HFFc6 (cell line): ENCODE results near the gene CTDNEP1. TPM values are rescaled to one million over a fixed set of nuclear protein-coding genes. Genes with fewer than 3 reads are reported as not detected.

Experiments used
- DNase-seq: peaks from one replicate; pipeline ENCODE4 v3.0.0-alpha.2; 2018
- H3K27ac Mint-ChIP-seq: 2 replicates; pipeline ENCODE4 v1.8.0; 2020; ENCODE audit warnings: mild to moderate bottlenecking, mixed read lengths
- H3K27me3 Mint-ChIP-seq: 2 replicates; pipeline ENCODE4 v1.8.0; 2021; ENCODE audit warnings: mild to moderate bottlenecking, moderate library complexity, mixed read lengths; ENCODE audit not compliant: insufficient read depth
- H3K36me3 Mint-ChIP-seq: 2 replicates; pipeline ENCODE4 v1.8.0; 2021; ENCODE audit warnings: low read depth, mixed read lengths
- H3K4me1 Mint-ChIP-seq: 2 replicates; pipeline ENCODE4 v1.8.0; 2020; ENCODE audit warnings: low read depth, mixed read lengths
- H3K4me3 Mint-ChIP-seq: 2 replicates; pipeline ENCODE4 v1.8.0; 2020; ENCODE audit warnings: mild to moderate bottlenecking, moderate library complexity, mixed read lengths
- H3K9me3 Mint-ChIP-seq: 2 replicates; pipeline ENCODE4 v1.8.0; 2020; ENCODE audit warnings: mild to moderate bottlenecking, mixed read lengths
- CTCF ChIP-seq: fragments of 200-600 bp; sonication (generic); IDR thresholded peaks from 2 replicates; pipeline ENCODE4 v1.5.0; 2021; ENCODE audit warnings: antibody characterized with exemption, mild to moderate bottlenecking
- total RNA-seq, 6 experiments: library from RNA; stranded (reverse); fragmentation: NEBNext Ultra II Directional; extraction: Animal tissue kit (Norgen Biotek cat#: 25700); gene quantifications; 2 replicates in 1 of 6; 3 replicates in 5 of 6; pipeline ENCODE4 v1.2.3, GENCODE V29; 2021

Gene CTDNEP1
- total RNA-seq, 6 experiments from 2014 or later = 127 to 168 (median 146) TPM

GRCh38 chr17:7234083-7234951 lies 17.2 kb downstream of the CTDNEP1 start, which contains the start of gene DVL2:
TSS of gene DVL2 (minus strand) at chr17:7234517. CDS start at chr17:7234262, 255 bp downstream.
- Mint-ChIP-seq H3K36me3 (peaks cover 54% of the 10 kb centered on the region), H3K27me3 (peaks cover 8% of the 10 kb centered on the region), H3K4me1 (peaks cover 59% of the 10 kb centered on the region), H3K4me3 (peak within 1 kb of the TSS; percentile 97), H3K9me3 (no peaks in the 10 kb centered on the region), H3K27ac (peak within 1 kb of the TSS; percentile 88)
- no peak for TF ChIP-seq CTCF
- DNase-seq = peak; percentile 91

DNA sequence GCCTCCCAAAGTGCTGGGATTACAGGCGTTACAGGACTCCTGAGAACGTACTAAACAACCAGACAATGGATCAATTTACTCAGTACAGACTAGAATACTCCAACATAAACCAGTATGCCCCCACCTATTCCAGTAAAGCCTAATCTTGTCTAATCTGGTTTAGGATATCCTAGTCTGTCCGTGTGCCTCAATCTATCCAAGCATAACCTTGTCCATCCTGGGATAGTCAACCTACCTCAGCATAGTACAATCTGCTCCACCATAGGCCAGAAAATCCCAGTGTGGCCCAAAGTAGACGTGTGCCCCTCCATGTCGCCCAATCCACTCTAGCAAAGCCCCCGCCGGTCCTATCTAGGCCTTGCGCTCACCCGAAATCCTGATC lies 17.8 kb downstream of the CTDNEP1 start:
- TF ChIP-seq CTCF = no peak
- peak overlapping the region; percentile 97 for H3K4me3 Mint-ChIP-seq
- no peaks in the 10 kb centered on the region for H3K9me3 Mint-ChIP-seq
- H3K27me3 Mint-ChIP-seq = peaks cover 8% of the 10 kb centered on the region
- DNase-seq = no peak
- peaks cover 61% of the 10 kb centered on the region for H3K36me3 Mint-ChIP-seq
- H3K27ac Mint-ChIP-seq = peak overlapping the region; percentile 88
- H3K4me1 Mint-ChIP-seq = peaks cover 59% of the 10 kb centered on the region

GRCh38 chr17:7232114-7232513 lies 19.4 kb downstream of the CTDNEP1 start:
- H3K27me3 Mint-ChIP-seq = peaks cover 8% of the 10 kb centered on the region
- H3K4me3 Mint-ChIP-seq = peak overlapping the region; percentile 25
- no peaks in the 10 kb centered on the region for H3K9me3 Mint-ChIP-seq
- H3K4me1 Mint-ChIP-seq = peaks cover 60% of the 10 kb centered on the region
- peak overlapping the region; percentile 10; the same call in 1 of the 2 replicates for H3K27ac Mint-ChIP-seq
- DNase-seq = no peak
- peaks cover 67% of the 10 kb centered on the region for H3K36me3 Mint-ChIP-seq
- TF ChIP-seq CTCF = no peak

- no peak for DNase-seq
- H3K4me1 Mint-ChIP-seq = peaks cover 34% of the 10 kb centered on the region
- H3K27ac Mint-ChIP-seq = no peak overlapping the region; the same call in 1 of the 2 replicates
- H3K36me3 Mint-ChIP-seq = peaks cover 41% of the 10 kb centered on the region
- H3K4me3 Mint-ChIP-seq = no peak overlapping the region
- no peaks in the 10 kb centered on the region for H3K9me3 Mint-ChIP-seq
- TF ChIP-seq CTCF = no peak
- H3K27me3 Mint-ChIP-seq = peaks cover 2% of the 10 kb centered on the region
These were observed 22.0 kb downstream of the CTDNEP1 start for GRCh38 chr17:7229504-7229903.

- Mint-ChIP-seq H3K4me3 (no peak overlapping the region), H3K36me3 (peaks cover 43% of the 10 kb centered on the region), H3K9me3 (no peaks in the 10 kb centered on the region), H3K27ac (no peak overlapping the region), H3K4me1 (peaks cover 34% of the 10 kb centered on the region), H3K27me3 (no peaks in the 10 kb centered on the region; the same call in none of the 2 replicates)
- no peak for TF ChIP-seq CTCF
- no peak for DNase-seq
These were observed 22.6 kb downstream of the CTDNEP1 start for GRCh38 chr17:7228920-7229319.
